H9 (cell line): ENCODE data around the gene CELA2A. TPM values are rescaled to one million over a fixed set of nuclear protein-coding genes. Genes with fewer than 3 reads are reported as not detected.

Experiments
- DNase-seq: peaks from one replicate; pipeline ENCODE4 v3.0.0-alpha.2; 2017
- H2AFZ ChIP-seq: one replicate; pipeline ENCODE4 v1.6.1; 2013; ENCODE audit warnings: mild to moderate bottlenecking, low read length, control low read depth, moderate library complexity
- H2AK5ac ChIP-seq: 2 replicates; pipeline ENCODE4 v1.6.1; 2013; ENCODE audit warnings: low read length, control low read depth, mixed read lengths; ENCODE audit not compliant: insufficient read length
- H2BK120ac ChIP-seq: one replicate; pipeline ENCODE4 v1.6.1; 2013; ENCODE audit warnings: low read depth, mild to moderate bottlenecking, low read length, control low read depth, inconsistent platforms; ENCODE audit not compliant: poor library complexity, severe bottlenecking
- H2BK12ac ChIP-seq: 2 replicates; pipeline ENCODE4 v1.6.1; 2013; ENCODE audit warnings: low read length, control low read depth, mixed read lengths, low read depth; ENCODE audit not compliant: insufficient read length
- H2BK15ac ChIP-seq: 2 replicates; pipeline ENCODE4 v1.6.1; 2013; ENCODE audit warnings: low read depth, low read length, control low read depth
- H2BK20ac ChIP-seq: one replicate; pipeline ENCODE4 v1.6.1; 2013; ENCODE audit warnings: low read depth, mild to moderate bottlenecking, low read length, control low read depth, inconsistent platforms; ENCODE audit not compliant: poor library complexity, severe bottlenecking
- H2BK5ac ChIP-seq: 2 replicates; pipeline ENCODE4 v1.6.1; 2013; ENCODE audit warnings: low read length, control low read depth, mixed read lengths; ENCODE audit not compliant: insufficient read length
- H3K14ac ChIP-seq: 2 replicates; pipeline ENCODE4 v1.6.1; 2013; ENCODE audit warnings: low read length, control low read depth; ENCODE audit not compliant: insufficient read depth
- H3K18ac ChIP-seq: 2 replicates; pipeline ENCODE4 v1.6.1; 2013; ENCODE audit warnings: low read depth, mild to moderate bottlenecking, mixed read lengths, low read length, control low read depth; ENCODE audit not compliant: insufficient read length
- H3K23ac ChIP-seq: 2 replicates; pipeline ENCODE4 v1.6.1; 2013; ENCODE audit warnings: low read length, control low read depth, mixed read lengths, low read depth; ENCODE audit not compliant: insufficient read length
- H3K23me2 ChIP-seq: 2 replicates; pipeline ENCODE4 v1.6.1; 2013; ENCODE audit warnings: low read depth, mild to moderate bottlenecking, mixed read lengths, low read length, control low read depth; ENCODE audit not compliant: insufficient read length, poor library complexity, severe bottlenecking
- H3K27ac ChIP-seq: 2 replicates; pipeline ENCODE4 v1.5.1; 2013; ENCODE audit warnings: low read length, control low read depth, mixed read lengths, low read depth; ENCODE audit not compliant: insufficient read length
- H3K27me3 ChIP-seq: 2 replicates; pipeline ENCODE4 v1.6.1; 2013; ENCODE audit warnings: low read length, control low read depth, inconsistent platforms; ENCODE audit not compliant: insufficient read depth
- H3K4ac ChIP-seq: 2 replicates; pipeline ENCODE4 v1.6.1; 2013; ENCODE audit warnings: low read depth, mild to moderate bottlenecking, control low read depth, inconsistent platforms, low read length, moderate library complexity
- H3K4me1 ChIP-seq: 2 replicates; pipeline ENCODE4 v1.6.1; 2013; ENCODE audit warnings: low read length, control low read depth, inconsistent platforms; ENCODE audit not compliant: insufficient read depth
- H3K4me2 ChIP-seq: 2 replicates; pipeline ENCODE4 v1.6.1; 2013; ENCODE audit warnings: low read length, control low read depth, mixed read lengths; ENCODE audit not compliant: insufficient read length, insufficient read depth
- H3K56ac ChIP-seq: 2 replicates; pipeline ENCODE4 v1.6.1; 2013; ENCODE audit warnings: low read depth, mild to moderate bottlenecking, mixed read lengths, low read length, control low read depth; ENCODE audit not compliant: insufficient read length
- H3K79me1 ChIP-seq: 2 replicates; pipeline ENCODE4 v1.6.1; 2013; ENCODE audit warnings: low read depth, mild to moderate bottlenecking, moderate library complexity, low read length, control low read depth, inconsistent platforms; ENCODE audit not compliant: insufficient read depth, poor library complexity, severe bottlenecking
- H3K79me2 ChIP-seq: 2 replicates; pipeline ENCODE4 v1.6.1; 2013; ENCODE audit warnings: low read length, control low read depth, inconsistent platforms; ENCODE audit not compliant: insufficient read depth
- H3K9ac ChIP-seq: 2 replicates; pipeline ENCODE4 v1.6.1; 2013; ENCODE audit warnings: low read length, control low read depth, mixed read lengths; ENCODE audit not compliant: insufficient read length; ENCODE audit errors: extremely low read depth
- H3K9me3 ChIP-seq: one replicate; pipeline ENCODE4 v1.6.1; 2013; ENCODE audit warnings: low read depth, low read length, inconsistent platforms; ENCODE audit not compliant: control insufficient read depth
- H3T11ph ChIP-seq: one replicate; pipeline ENCODE4 v1.6.1; 2013; ENCODE audit warnings: mild to moderate bottlenecking, low read length, control low read depth, inconsistent platforms
- H4K20me1 ChIP-seq: one replicate; pipeline ENCODE4 v1.6.1; 2013; ENCODE audit not compliant: control insufficient read depth, insufficient read length, insufficient read depth
- H4K5ac ChIP-seq: 2 replicates; pipeline ENCODE4 v1.6.1; 2013; ENCODE audit warnings: low read depth, mild to moderate bottlenecking, mixed read lengths, low read length, control low read depth; ENCODE audit not compliant: insufficient read length
- H4K8ac ChIP-seq: replicated peaks from 2 replicates; pipeline ENCODE4 v1.6.1; 2013; ENCODE audit warnings: low read length, control low read depth, mixed read lengths, low read depth; ENCODE audit not compliant: insufficient read length
- H4K91ac ChIP-seq: 2 replicates; pipeline ENCODE4 v1.6.1; 2013; ENCODE audit warnings: low read depth, mild to moderate bottlenecking, moderate library complexity, mixed read lengths, low read length, control low read depth; ENCODE audit not compliant: insufficient read length
- H3K27ac Mint-ChIP-seq, 3 experiments: 2 replicates in 2 of 3; 3 replicates in 1 of 3; pipeline ENCODE4 v1.8.0; 2020 to 2021; ENCODE audit warnings: mixed read lengths in 3 of 3, mild to moderate bottlenecking in 1 of 3, moderate library complexity in 1 of 3
- H3K27me3 Mint-ChIP-seq: 2 replicates; pipeline ENCODE4 v1.8.0; 2021; ENCODE audit warnings: low read depth, mild to moderate bottlenecking, moderate library complexity, mixed read lengths
- H3K36me3 Mint-ChIP-seq, 3 experiments: 2 replicates in 2 of 3; 3 replicates in 1 of 3; pipeline ENCODE4 v1.8.0; 2020 to 2021; ENCODE audit warnings: low read depth in 3 of 3, mixed read lengths in 3 of 3; ENCODE audit not compliant: insufficient read depth in 1 of 3
- H3K4me1 Mint-ChIP-seq, 2 experiments: 2 replicates each; pipeline ENCODE4 v1.8.0; 2020; ENCODE audit warnings: mixed read lengths in 2 of 2
- H3K4me3 Mint-ChIP-seq, 2 experiments: 2 replicates in 1 of 2; 3 replicates in 1 of 2; pipeline ENCODE4 v1.8.0; 2020 to 2021; ENCODE audit warnings: mild to moderate bottlenecking in 2 of 2, mixed read lengths in 2 of 2, moderate library complexity in 1 of 2
- H3K9me3 Mint-ChIP-seq, 2 experiments: 2 replicates in 1 of 2; 3 replicates in 1 of 2; pipeline ENCODE4 v1.8.0; 2020; ENCODE audit warnings: mild to moderate bottlenecking in 2 of 2, mixed read lengths in 2 of 2, moderate library complexity in 1 of 2
- CTCF ChIP-seq: fragments of 200-600 bp; sonication (generic); conservative IDR thresholded peaks from 3 replicates; pipeline ENCODE4 v1.8.0; 2021; ENCODE audit warnings: antibody characterized with exemption, mild to moderate bottlenecking
- WGBS: extraction: QIAGEN DNeasy Blood & Tissue Kit; methylation state at CpG from one replicate; pipeline ENCODE4 v1.1.7; 2013; ENCODE audit warnings: missing lambda C conversion rate, low lambda C conversion rate, mixed read lengths; ENCODE audit not compliant: insufficient read length; ENCODE audit errors: extremely low coverage; 5-methylcytosine and 5-hydroxymethylcytosine counted together
- total RNA-seq: library from RNA; stranded (reverse); gene quantifications from 2 replicates; pipeline ENCODE4 v1.2.1, GENCODE V29; 2021

Gene CELA2A
- total RNA-seq, 1 experiment from 2014 or later = not detected

DNA sequence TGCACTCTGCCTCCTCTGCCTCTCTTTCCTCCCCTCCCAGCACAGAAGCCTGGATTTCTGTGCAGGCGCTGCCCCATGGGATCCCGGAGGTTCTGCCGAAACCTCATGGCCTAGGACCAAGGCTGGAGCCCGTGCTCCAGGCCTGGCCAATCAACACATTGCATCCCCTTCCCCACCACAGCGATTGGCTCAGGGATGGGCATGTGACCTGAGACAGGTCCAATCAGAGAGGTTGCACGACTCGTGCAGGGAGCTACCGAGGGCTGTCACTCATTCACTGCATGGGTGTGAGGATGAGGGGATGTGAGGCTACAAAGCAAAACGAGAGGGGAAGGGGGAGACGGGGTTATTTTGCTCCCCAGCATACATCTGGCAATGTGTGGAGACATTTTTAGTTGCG lies 16.1 kb downstream of the CELA2A start:
- Histone ChIP-seq H2BK12ac (no peak overlapping the region), H2AK5ac (no peak overlapping the region), H3K23me2 (no peaks in the 10 kb centered on the region), H4K8ac (no peak overlapping the region), H3K9ac (no peak overlapping the region), H3K23ac (no peak overlapping the region), H2BK15ac (no peak overlapping the region), H3K9me3 (no peaks in the 10 kb centered on the region), H3K14ac (no peak overlapping the region), H4K20me1 (no peaks in the 10 kb centered on the region), H2BK20ac (no peak overlapping the region), H2BK120ac (no peak overlapping the region), H3K56ac (no peak overlapping the region), H4K5ac (no peak overlapping the region), H3K18ac (no peak overlapping the region), H3K4me2 (no peak overlapping the region), H3K4me1 (no peaks in the 10 kb centered on the region), H3K79me2 (no peaks in the 10 kb centered on the region), H3K79me1 (no peaks in the 10 kb centered on the region), H3K27ac (no peak overlapping the region), H2AFZ (no peak overlapping the region), H3K4ac (no peak overlapping the region), H2BK5ac (no peak overlapping the region), H4K91ac (no peak overlapping the region), H3K27me3 (no peaks in the 10 kb centered on the region), H3T11ph (no peak overlapping the region)
- TF ChIP-seq CTCF = no peak
- no CpG with 5 or more reads among the region's 11 CpGs for WGBS
- no peak for DNase-seq
- Mint-ChIP-seq H3K4me3 (no peak overlapping the region), H3K27me3 (peaks cover 3% of the 10 kb centered on the region), H3K4me1 (peaks cover 0 to 4% of the 10 kb centered on the region in 2 experiments; a peak in 2 of 4 replicates), H3K27ac (peak overlapping the region in 1 of 3 experiments; percentile 34; a peak in 1 of 7 replicates), H3K36me3 (no peaks in the 10 kb centered on the region), H3K9me3 (no peaks in the 10 kb centered on the region)
